Pancreas (tissue), 10 donors: ENCODE data around the gene CAMK2G. TPM values are rescaled to one million over a fixed set of nuclear protein-coding genes. Genes with fewer than 3 reads are reported as not detected.
"Not testable (repeated sequence)": the region's sequence is repeated elsewhere in the genome, so short reads cannot be mapped to it uniquely, and the experiment has no call there.

ENCODE experiments used
- ATAC-seq, 4 donors: fragments of 200-7000 bp; cut with Tn5 transposase; one replicate each; pipeline versions ENCODE4 v1.8.0 to v1.9.1; 2020; ENCODE audit warnings: mild to moderate bottlenecking in 4 of 4, moderate library complexity in 4 of 4
- DNase-seq, 6 donors: peaks; one replicate each; pipeline ENCODE4 v3.0.0-alpha.2; 2020
- FAIRE-seq: peaks from 2 replicates; lab custom pipeline; 2012; peaks lifted over from hg19 to GRCh38; lab: Jason Lieb, UNC
- H3K27ac ChIP-seq, 4 donors: fragments of 200-600 bp; sonication (generic); 1 replicate in 3 of 4; 2 replicates in 1 of 4; pipeline versions ENCODE4 v1.5.0 to v1.8.0; 2020
- H3K27me3 ChIP-seq, 4 donors: fragments of 200-600 bp; one replicate each; pipeline ENCODE4 v1.8.0; 2021
- H3K36me3 ChIP-seq, 3 donors: fragments of 200-600 bp; sonication (generic) in 1 of 3; one replicate each; pipeline versions ENCODE4 v1.5.0 to v1.8.0; 2020 to 2021
- H3K4me1 ChIP-seq, 3 donors: fragments of 200-600 bp; one replicate each; pipeline ENCODE4 v1.8.0; 2021
- H3K4me3 ChIP-seq, 4 donors: fragments of 200-600 bp; sonication (generic) in 2 of 4; one replicate each; pipeline versions ENCODE4 v1.5.0 to v1.8.0; 2020 to 2021
- H3K9me3 ChIP-seq, 4 donors: fragments of 200-600 bp; one replicate each; pipeline ENCODE4 v1.8.0; 2021
- WGBS, 2 donors: extraction: QIAGEN DNeasy Blood & Tissue Kit; methylation state at CpG; one replicate each; pipeline ENCODE4 v1.1.7; 2013; 5-methylcytosine and 5-hydroxymethylcytosine counted together
- intact Hi-C, 3 donors: fragments of 100-400 bp; cut with DNase I; formaldehyde crosslinking; loops; one replicate each; pipeline versions ENCODE4 v1.11.1 to v1.14.2; 2022
- polyA plus RNA-seq, 2 donors: library from polyadenylated mRNA; stranded (reverse); fragments of 200-250 nt; gene quantifications; one replicate each; pipeline ENCODE4 v1.2.3, GENCODE V29; 2013
- total RNA-seq, 6 donors: library from RNA; stranded (reverse); fragmentation: NEBNext Ultra II Directional in 4 of 6; extraction: Animal tissue kit (Norgen Biotek cat#: 25700) in 4 of 6; gene quantifications; one replicate each; pipeline versions ENCODE4 v1.2.1 to v1.2.4, GENCODE V29; 2021 to 2023
- TF ChIP-seq, protein P1 (sequence below), 4 donors: fragments of 200-600 bp; sonication (generic) in 3 of 4; IDR thresholded peaks; one replicate each; pipeline versions ENCODE4 v1.5.0 to v1.8.0; 2021; ENCODE audit warnings: antibody characterized with exemption in 4 of 4
- donor health status: healthy with polysubstance abuse.
- donor health status: DM: no; HTN: no; CAD: no; lungs with moderate emphysema.
- donor health status: DM: no; HTN: no; CAD: no.
- donor health status: control.
- donor health status: control.
- donor health status: Bipolar disorder and iron deficiency.
- donor health status: DM: yes; HTN: yes; CAD: no.
- donor health status: DM: no; HTN: no; CAD: no.
- donor health status: DM: no; HTN: no; CAD: no.
- donor health status: DM: yes; HTN: yes; CAD: no.

CAMK2G gene
- total and polyA plus RNA-seq, 8 donors: 5.3 to 18.4 (median 8.3) TPM

GRCh38 chr10:73798087-73798486, 76.3 kb downstream of the CAMK2G start:
- intact Hi-C loops: no loop called here
- Histone ChIP-seq H3K4me1 (no peaks in the 10 kb centered on the region), H3K4me3 (no peak overlapping the region), H3K9me3 (no peaks in the 10 kb centered on the region), H3K27ac (no peak overlapping the region), H3K36me3 (peaks cover 0 to 76% (median 11%) of the 10 kb centered on the region in 3 donors), H3K27me3 (no peaks in the 10 kb centered on the region)
- no peak for FAIRE-seq
- WGBS, 2 donors: 92 to 96% methylated on average over 6 of the region's 6 CpGs
- no peak for ATAC-seq
- DNase-seq: peak in 1 of 6 donors; percentile 43
- TF ChIP-seq, protein P1, sequence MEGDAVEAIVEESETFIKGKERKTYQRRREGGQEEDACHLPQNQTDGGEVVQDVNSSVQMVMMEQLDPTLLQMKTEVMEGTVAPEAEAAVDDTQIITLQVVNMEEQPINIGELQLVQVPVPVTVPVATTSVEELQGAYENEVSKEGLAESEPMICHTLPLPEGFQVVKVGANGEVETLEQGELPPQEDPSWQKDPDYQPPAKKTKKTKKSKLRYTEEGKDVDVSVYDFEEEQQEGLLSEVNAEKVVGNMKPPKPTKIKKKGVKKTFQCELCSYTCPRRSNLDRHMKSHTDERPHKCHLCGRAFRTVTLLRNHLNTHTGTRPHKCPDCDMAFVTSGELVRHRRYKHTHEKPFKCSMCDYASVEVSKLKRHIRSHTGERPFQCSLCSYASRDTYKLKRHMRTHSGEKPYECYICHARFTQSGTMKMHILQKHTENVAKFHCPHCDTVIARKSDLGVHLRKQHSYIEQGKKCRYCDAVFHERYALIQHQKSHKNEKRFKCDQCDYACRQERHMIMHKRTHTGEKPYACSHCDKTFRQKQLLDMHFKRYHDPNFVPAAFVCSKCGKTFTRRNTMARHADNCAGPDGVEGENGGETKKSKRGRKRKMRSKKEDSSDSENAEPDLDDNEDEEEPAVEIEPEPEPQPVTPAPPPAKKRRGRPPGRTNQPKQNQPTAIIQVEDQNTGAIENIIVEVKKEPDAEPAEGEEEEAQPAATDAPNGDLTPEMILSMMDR (IDR thresholded peaks at IDR 0.05): no peak

DNA sequence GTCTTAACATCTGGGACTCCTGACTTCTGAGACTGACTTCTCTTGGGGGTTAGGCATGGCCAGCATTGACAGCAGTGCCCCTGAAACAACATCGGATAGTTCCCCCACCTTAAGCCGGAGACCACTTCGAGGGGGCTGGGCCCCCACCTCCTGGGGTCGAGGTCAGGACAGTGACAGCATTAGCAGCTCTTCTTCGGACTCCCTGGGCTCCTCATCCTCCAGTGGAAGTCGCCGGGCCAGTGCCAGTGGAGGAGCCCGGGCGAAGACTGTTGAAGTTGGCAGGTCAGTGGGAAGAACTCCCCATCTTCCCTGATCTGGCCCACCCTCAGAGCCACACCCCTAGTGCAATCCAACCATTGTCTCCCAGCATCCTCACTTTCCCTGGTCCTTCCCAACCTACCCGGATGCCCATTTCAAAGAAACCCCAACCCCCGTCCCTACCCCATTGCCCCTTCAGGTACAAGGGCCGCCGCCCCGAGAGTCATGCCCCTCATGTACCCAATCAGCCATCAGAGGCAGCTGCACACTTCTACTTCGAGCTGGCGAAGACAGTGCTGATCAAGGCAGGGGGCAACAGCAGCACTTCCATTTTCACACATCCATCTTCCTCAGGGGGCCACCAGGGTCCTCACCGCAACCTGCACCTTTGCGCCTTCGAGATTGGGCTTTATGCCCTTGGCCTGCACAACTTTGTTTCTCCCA, 76.9 kb downstream of the CAMK2G start:
- WGBS, 2 donors: 85 to 93% methylated on average over 19 of the region's 19 CpGs
- no peak for FAIRE-seq
- TF ChIP-seq, protein P1 (IDR thresholded peaks at IDR 0.05): no peak
- ATAC-seq: no peak
- Histone ChIP-seq H3K27ac (no peak overlapping the region), H3K27me3 (no peaks in the 10 kb centered on the region), H3K4me1 (no peaks in the 10 kb centered on the region), H3K36me3 (peaks cover 0 to 75% (median 17%) of the 10 kb centered on the region in 3 donors), H3K4me3 (no peak overlapping the region), H3K9me3 (no peaks in the 10 kb centered on the region)
- intact Hi-C loops: no loop called here
- peak in 1 of 6 donors; percentile 53 for DNase-seq

DNA sequence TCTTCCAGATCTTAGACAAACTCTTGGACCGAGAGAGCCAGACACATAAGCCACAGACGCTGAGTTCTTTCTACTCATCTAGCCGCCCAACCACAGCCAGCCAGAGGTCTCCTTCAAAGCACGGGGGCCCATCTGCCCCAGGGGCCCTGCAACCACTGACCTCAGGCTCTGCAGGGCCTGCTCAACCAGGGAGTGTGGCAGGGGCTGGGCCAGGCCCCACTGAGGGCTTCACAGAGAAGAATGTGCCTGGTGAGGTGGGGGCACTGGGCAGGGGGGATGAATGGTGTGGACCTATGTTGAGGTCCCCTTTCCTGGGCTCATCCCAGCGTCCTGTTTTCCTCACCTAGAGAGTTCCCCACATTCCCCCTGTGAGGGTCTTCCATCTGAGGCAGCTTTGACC, 77.6 kb downstream of the CAMK2G start:
- H3K36me3 ChIP-seq: peaks cover 4 to 77% (median 24%) of the 10 kb centered on the region in 3 donors
- H3K27me3 ChIP-seq: no peaks in the 10 kb centered on the region
- H3K4me1 ChIP-seq: no peaks in the 10 kb centered on the region
- no peak overlapping the region for H3K4me3 ChIP-seq
- WGBS, 2 donors: 85 to 87% methylated on average over 5 of the region's 5 CpGs
- intact Hi-C loops: no loop called here
- H3K27ac ChIP-seq: no peak overlapping the region
- H3K9me3 ChIP-seq: no peaks in the 10 kb centered on the region
- DNase-seq (peak in 1 of 6 donors; percentile 31), FAIRE-seq (no peak), ATAC-seq (no peak)
- TF ChIP-seq, protein P1 (IDR thresholded peaks at IDR 0.05): no peak

DNA sequence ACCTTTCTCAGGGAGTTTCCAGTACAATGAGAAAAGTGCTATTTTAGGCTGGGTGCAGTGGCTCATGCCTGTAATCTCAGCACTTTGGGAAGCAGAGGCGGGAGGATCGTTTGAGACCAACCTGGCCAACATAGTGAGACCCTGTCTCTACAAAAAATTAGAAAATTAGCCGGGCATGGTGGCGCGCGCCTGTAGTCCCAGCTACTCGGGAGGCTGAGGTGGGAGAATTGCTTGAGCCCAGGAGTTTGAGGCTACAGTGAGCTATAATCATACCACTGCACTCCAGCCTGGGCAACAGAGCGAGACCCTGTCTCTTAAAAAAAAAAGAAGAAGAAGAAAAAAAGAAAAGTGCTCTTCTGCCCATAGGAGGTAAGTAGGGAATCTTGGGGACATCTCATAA, 78.3 kb downstream of the CAMK2G start:
- intact Hi-C loops: not testable (repeated sequence)

DNA sequence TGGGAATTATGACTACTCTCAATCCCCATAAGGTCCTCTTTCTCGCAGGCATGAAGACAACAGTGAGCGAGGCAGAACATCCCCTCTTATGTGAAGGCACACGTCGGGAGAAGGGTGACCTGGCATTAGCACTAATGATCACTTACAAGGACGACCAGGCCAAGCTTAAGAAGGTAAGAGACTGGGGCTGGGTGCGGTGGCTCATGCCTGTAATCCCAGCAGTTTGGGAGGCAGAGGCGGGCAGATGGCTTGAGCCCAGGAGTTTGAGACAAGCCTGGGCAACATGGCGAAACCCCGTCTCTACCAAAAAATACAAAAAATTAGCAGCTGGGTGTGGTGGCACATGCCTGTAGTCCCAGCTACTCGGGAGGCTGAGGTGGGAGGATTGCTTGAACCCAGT, 78.9 kb downstream of the CAMK2G start:
- H3K27me3 ChIP-seq, H3K4me1 ChIP-seq, H3K4me3 ChIP-seq, H3K27ac ChIP-seq, H3K9me3 ChIP-seq, FAIRE-seq, intact Hi-C loops, ATAC-seq: not testable (repeated sequence)
- peaks cover 10 to 80% (median 24%) of the 10 kb centered on the region in 3 donors for H3K36me3 ChIP-seq
- whole genome bisulfite sequencing, 2 donors: 93 to 94% methylated on average over 10 of the region's 10 CpGs
- peak in 1 of 6 donors; percentile 13 for DNase-seq

More for the DNA sequence above, 78.3 kb downstream of the CAMK2G start:
- not testable (repeated sequence) for H3K9me3 ChIP-seq, H3K4me3 ChIP-seq, H3K27ac ChIP-seq, ATAC-seq, H3K4me1 ChIP-seq, FAIRE-seq, H3K27me3 ChIP-seq
- WGBS, 2 donors: 96 to 97% methylated on average over 8 of the region's 8 CpGs
- peak in 1 of 6 donors; percentile 19 for DNase-seq
- peaks cover 7 to 77% (median 24%) of the 10 kb centered on the region in 3 donors for H3K36me3 ChIP-seq

DNA sequence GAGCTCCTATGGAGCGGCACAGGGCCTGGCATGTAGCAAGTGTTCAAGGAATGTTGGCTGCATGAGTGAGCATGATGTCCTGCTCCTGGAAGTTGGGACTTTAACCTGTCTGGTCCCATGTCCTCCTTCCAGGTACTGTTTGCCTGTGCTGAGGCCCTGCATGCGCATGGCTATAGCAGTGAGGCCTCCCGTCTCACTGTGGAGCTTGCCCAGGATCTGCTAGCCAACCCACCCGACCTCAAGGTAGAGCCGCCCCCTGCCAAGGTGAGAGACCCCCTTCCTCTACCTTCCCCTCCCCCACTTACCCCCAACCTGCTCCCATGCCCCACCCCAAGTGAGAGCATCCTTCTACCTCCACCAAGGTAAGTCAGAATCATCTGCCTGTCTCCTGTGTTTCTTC, 80.9 kb downstream of the CAMK2G start:
- Histone ChIP-seq H3K4me1 (peaks cover 0 to under 1% (median 0%) of the 10 kb centered on the region in 3 donors), H3K27me3 (no peaks in the 10 kb centered on the region), H3K36me3 (peaks cover 10 to 86% (median 36%) of the 10 kb centered on the region in 3 donors), H3K27ac (no peak overlapping the region), H3K4me3 (no peak overlapping the region), H3K9me3 (no peaks in the 10 kb centered on the region)
- TF ChIP-seq, protein P1 (IDR thresholded peaks at IDR 0.05): no peak
- 88 to 91% methylated on average over 5 of the region's 5 CpGs for WGBS, 2 donors
- no peak for ATAC-seq
- intact Hi-C loops: no loop called here
- DNase-seq: peak in 1 of 6 donors; percentile 32
- FAIRE-seq: no peak
